ENCODE results near the gene ITLN2. TPM values are rescaled to one million over a fixed set of nuclear protein-coding genes. Genes with fewer than 3 reads are reported as not detected.
"Not testable (repeated sequence)": the region's sequence is repeated elsewhere in the genome, so short reads cannot be mapped to it uniquely, and the experiment has no call there.

ITLN2 gene
- total RNA-seq, 1 donor from 2014 or later, result 0.35 TPM

DNA sequence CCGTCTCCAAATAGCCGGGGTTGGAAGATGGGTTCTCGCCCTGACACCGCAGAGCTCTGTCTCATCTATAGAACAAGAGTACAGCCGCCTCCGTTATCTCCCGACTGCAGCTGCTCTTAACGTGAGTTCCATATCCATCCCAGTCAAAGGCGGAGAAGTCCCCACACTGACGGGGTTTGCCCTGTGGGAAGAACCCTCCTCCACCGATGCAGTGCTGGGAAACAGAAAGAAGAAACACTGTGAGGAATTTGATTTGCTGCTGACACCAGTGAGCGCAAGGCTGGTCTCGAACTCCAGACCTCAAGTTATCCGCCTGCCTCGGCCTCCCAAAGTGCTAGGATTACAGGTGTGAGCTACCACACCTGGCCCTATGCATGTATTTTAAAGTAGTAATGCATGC is 9.5 kb downstream of the ITLN2 start:
- DNase-seq (ENCODE audit: low read depth, low spot score), result no peak
- H3K9me3 Mint-ChIP-seq, result peaks cover 2% of the 10 kb centered on the region
- H3K4me1 Mint-ChIP-seq, result no peaks in the 10 kb centered on the region
- no peaks in the 10 kb centered on the region for H3K36me3 Mint-ChIP-seq (ENCODE audit: low read depth)
- H3K27ac Mint-ChIP-seq (ENCODE audit: unreplicated experiment), result no peak overlapping the region
- TF ChIP-seq, protein P1, sequence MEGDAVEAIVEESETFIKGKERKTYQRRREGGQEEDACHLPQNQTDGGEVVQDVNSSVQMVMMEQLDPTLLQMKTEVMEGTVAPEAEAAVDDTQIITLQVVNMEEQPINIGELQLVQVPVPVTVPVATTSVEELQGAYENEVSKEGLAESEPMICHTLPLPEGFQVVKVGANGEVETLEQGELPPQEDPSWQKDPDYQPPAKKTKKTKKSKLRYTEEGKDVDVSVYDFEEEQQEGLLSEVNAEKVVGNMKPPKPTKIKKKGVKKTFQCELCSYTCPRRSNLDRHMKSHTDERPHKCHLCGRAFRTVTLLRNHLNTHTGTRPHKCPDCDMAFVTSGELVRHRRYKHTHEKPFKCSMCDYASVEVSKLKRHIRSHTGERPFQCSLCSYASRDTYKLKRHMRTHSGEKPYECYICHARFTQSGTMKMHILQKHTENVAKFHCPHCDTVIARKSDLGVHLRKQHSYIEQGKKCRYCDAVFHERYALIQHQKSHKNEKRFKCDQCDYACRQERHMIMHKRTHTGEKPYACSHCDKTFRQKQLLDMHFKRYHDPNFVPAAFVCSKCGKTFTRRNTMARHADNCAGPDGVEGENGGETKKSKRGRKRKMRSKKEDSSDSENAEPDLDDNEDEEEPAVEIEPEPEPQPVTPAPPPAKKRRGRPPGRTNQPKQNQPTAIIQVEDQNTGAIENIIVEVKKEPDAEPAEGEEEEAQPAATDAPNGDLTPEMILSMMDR (conservative IDR thresholded peaks at IDR 0.05), result no peak
- H3K4me3 Mint-ChIP-seq, result no peak overlapping the region
- peaks cover 8% of the 10 kb centered on the region for H3K27me3 Mint-ChIP-seq (ENCODE audit: low read depth)

DNA sequence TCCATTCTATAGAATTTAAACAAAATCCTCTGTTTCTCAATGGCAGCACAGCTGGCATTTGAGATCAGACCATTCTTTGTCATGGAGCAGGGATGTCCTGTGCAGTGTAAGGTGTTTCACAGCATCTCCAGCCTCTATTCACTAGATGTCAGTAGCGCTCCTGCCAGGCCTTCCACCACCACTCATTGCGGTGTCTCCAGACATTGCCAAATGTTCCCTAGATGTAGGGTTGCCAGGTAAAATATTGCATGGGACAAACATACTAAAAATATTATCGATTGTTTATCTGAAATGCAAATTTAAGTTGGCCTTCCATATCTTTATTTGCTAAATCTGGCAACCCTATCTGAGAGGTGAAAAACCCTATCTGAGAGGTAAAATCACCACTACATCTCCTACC is 11.7 kb downstream of the ITLN2 start:
- Mint-ChIP-seq H3K4me1 (no peaks in the 10 kb centered on the region), H3K4me3 (no peak overlapping the region), H3K27me3 (ENCODE audit: low read depth) (peaks cover 25% of the 10 kb centered on the region), H3K9me3 (peaks cover 2% of the 10 kb centered on the region), H3K27ac (ENCODE audit: unreplicated experiment) (no peak overlapping the region), H3K36me3 (ENCODE audit: low read depth) (no peaks in the 10 kb centered on the region)
- TF ChIP-seq, protein P1 (conservative IDR thresholded peaks at IDR 0.05), result no peak
- no peak for DNase-seq (ENCODE audit: low read depth, low spot score)

DNA sequence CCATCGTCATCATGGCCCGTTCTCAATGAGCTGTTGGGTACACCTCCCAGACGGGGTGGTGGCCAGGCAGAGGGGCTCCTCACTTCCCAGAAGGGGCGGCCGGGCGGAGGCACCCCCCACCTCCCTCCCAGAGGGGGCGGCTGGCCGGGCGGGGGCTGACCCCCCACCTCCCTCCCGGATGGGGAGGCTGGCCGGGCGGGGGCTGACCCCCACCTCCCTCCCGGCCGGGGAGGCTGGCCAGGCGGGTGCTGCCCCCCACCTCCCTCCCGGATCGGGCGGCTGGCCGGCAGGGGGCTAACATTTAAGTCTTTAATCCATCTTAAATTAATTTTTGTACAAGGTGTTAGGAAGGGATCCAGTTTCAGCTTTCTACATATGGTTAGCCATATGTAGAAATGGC is 17.9 kb downstream of the ITLN2 start:
- H3K27me3 Mint-ChIP-seq (ENCODE audit: low read depth), result peaks cover 35% of the 10 kb centered on the region
- H3K36me3 Mint-ChIP-seq (ENCODE audit: low read depth); H3K27ac Mint-ChIP-seq (ENCODE audit: unreplicated experiment); H3K4me3 Mint-ChIP-seq; DNase-seq (ENCODE audit: low read depth, low spot score); H3K9me3 Mint-ChIP-seq; H3K4me1 Mint-ChIP-seq: not testable (repeated sequence)

DNA sequence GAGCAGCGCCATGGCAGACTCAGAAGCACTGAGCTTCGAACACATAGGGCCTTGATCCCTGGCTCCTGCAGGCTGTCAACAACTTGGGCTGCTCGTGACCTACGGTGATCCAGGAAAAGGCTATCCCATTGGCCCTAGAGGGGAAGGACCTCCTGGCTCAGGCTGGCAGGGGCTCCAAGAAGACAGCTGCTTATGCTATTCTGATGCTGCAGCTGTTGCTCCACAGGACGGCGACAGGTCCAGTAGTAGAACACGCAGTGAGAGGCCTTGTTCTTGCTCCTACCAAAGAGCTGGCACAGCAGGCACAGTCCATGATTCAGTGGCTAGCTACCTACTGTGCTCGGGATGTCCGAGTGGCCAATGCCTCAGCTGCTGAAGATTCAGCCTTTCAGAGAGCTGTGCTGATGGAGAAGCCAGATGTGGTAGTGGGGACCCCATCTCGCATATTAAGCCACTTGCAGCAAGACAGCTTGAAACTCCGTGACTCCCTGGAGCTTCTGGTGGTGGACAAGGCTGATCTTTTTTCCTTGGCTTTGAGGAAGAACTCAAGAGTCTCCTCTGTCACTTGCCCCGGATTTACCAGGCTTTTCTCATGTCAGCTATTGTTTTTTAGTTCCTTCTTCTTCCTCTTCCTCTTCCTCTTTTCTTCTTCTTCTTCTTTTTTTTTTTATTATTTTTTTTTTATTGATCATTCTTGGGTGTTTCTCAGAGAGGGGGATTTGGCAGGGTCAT is 18.9 kb downstream of the ITLN2 start:
- TF ChIP-seq, protein P1 (conservative IDR thresholded peaks at IDR 0.05), result no peak
- H3K9me3 Mint-ChIP-seq, result peaks cover 4% of the 10 kb centered on the region
- no peak for DNase-seq (ENCODE audit: low read depth, low spot score)
- no peak overlapping the region for H3K27ac Mint-ChIP-seq (ENCODE audit: unreplicated experiment)
- H3K36me3 Mint-ChIP-seq (ENCODE audit: low read depth), result no peaks in the 10 kb centered on the region
- H3K4me3 Mint-ChIP-seq, result no peak overlapping the region
- no peaks in the 10 kb centered on the region for H3K4me1 Mint-ChIP-seq
- H3K27me3 Mint-ChIP-seq (ENCODE audit: low read depth), result peaks cover 36% of the 10 kb centered on the region

DNA sequence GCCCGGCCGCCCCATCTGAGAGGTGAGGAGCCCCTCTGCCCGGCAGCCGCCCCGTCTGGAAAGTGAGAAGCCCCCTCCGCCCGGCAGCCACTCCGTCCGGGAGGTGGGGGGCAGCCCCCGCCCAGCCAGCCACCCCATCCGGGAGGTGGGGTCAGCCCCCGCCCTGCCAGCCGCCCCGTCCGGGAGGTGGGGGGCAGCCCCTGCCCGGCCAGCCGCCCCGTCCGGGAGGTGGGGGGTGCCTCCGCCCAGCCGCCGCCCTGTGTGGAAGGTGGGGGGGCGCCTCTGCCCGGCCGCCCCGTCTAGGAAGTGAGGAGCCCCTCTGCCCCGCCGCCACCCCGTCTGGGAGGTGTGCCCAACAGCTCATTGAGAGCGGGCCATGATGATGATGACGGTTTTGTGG is 21.3 kb downstream of the ITLN2 start:
- peaks cover 24% of the 10 kb centered on the region for H3K27me3 Mint-ChIP-seq (ENCODE audit: low read depth)
- H3K27ac Mint-ChIP-seq (ENCODE audit: unreplicated experiment); H3K4me3 Mint-ChIP-seq; H3K9me3 Mint-ChIP-seq; H3K4me1 Mint-ChIP-seq; DNase-seq (ENCODE audit: low read depth, low spot score); H3K36me3 Mint-ChIP-seq (ENCODE audit: low read depth): not testable (repeated sequence)

DNA sequence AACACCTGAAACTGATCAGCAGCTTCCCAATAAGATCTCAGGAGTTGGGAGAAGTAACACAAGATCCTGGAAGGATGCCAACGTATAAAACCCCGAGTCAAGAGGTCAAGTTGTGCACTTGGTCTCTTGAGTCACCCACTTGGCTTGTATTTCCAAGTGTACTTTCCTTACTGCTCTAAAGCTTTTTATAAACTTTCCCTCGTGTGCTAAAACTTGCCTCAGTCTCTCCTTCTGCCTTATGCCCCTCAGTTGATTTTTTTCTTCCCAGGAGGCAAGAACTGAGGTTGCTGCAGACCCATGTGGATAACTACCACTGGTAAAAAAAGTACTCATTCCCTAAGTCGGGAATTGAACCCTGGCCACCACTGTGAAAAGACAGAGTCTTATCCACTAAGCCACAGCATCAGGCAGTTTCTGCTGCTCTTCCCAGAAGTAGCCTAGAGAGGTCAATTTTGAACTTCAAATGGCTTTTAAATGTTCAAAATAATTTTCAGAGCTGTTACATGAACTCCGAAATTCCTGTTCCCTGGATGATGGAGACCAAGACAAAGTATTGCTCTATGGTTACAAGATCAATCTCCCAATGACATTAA is 28.9 kb downstream of the ITLN2 start:
- Mint-ChIP-seq H3K27ac (ENCODE audit: unreplicated experiment) (no peak overlapping the region), H3K36me3 (ENCODE audit: low read depth) (no peaks in the 10 kb centered on the region), H3K4me3 (no peak overlapping the region), H3K27me3 (ENCODE audit: low read depth) (peaks cover 9% of the 10 kb centered on the region), H3K9me3 (peaks cover 3% of the 10 kb centered on the region), H3K4me1 (no peaks in the 10 kb centered on the region)
- DNase-seq (ENCODE audit: low read depth, low spot score), result no peak
- TF ChIP-seq, protein P1 (conservative IDR thresholded peaks at IDR 0.05), result no peak

All from neural crest cell (in vitro differentiated cells).